Stomach (tissue), 9 donors: ENCODE data around the gene ABTB2. TPM values are rescaled to one million over a fixed set of nuclear protein-coding genes. Genes with fewer than 3 reads are reported as not detected.

Experiments
- DNase-seq, 2 donors: peaks; one replicate each; pipeline versions ENCODE4 v3.0.0 to v3.0.0-alpha.2; 2013 to 2019
- H3K27ac ChIP-seq, 5 donors: fragments of 200-600 bp in 4 of 5; sonication (generic) in 4 of 5; one replicate each; pipeline ENCODE4 v1.5.1; 2013 to 2019; ENCODE audit warnings: mild to moderate bottlenecking in 1 of 5, moderate library complexity in 1 of 5
- H3K27me3 ChIP-seq, 3 donors: fragments of 200-600 bp; sonication (generic); one replicate each; pipeline ENCODE4 v1.5.1; 2017 to 2019; ENCODE audit warnings: mixed run types in 1 of 3
- H3K36me3 ChIP-seq, 4 donors: fragments of 200-600 bp; sonication (generic); 1 replicate in 3 of 4; 2 replicates in 1 of 4; pipeline ENCODE4 v1.5.1; 2016 to 2019
- H3K4me1 ChIP-seq, 4 donors: fragments of 200-600 bp; sonication (generic); one replicate each; pipeline ENCODE4 v1.5.1; 2016 to 2019
- H3K4me3 ChIP-seq, 4 donors: fragments of 200-600 bp; sonication (generic) in 3 of 4; one replicate each; pipeline ENCODE4 v1.5.1; 2016 to 2019; ENCODE audit warnings: mild to moderate bottlenecking in 1 of 4
- H3K9me3 ChIP-seq, 4 donors: fragments of 200-600 bp; sonication (generic); one replicate each; pipeline ENCODE4 v1.5.1; 2016 to 2019
- EP300 ChIP-seq: sonication (generic); formaldehyde crosslinking; IDR thresholded peaks from one replicate; pipeline ENCODE4 v1.6.1; 2017; ENCODE audit warnings: antibody characterized with exemption
- POLR2A ChIP-seq, 4 donors: fragments of 450-650 bp; IDR thresholded peaks; one replicate each; pipeline ENCODE4 v1.6.1; 2016; ENCODE audit warnings: antibody characterized with exemption in 4 of 4, control low read depth in 2 of 4, mild to moderate bottlenecking in 1 of 4, moderate library complexity in 1 of 4
- POLR2AphosphoS5 ChIP-seq, 3 donors: sonication (generic); formaldehyde crosslinking; IDR thresholded peaks; one replicate each; pipeline ENCODE4 v1.6.1; 2016; ENCODE audit warnings: antibody characterized with exemption in 3 of 3
- WGBS, 5 donors: extraction: QIAGEN DNeasy Blood & Tissue Kit in 3 of 5; methylation state at CpG; one replicate each; pipeline versions ENCODE4 v1.1.5 to v1.1.7; 2013 to 2018; 5-methylcytosine and 5-hydroxymethylcytosine counted together
- intact Hi-C: fragments of 100-400 bp; cut with DNase I; formaldehyde crosslinking; loops from one replicate; pipeline ENCODE4 v1.15.1; 2023; ENCODE audit warnings: low total_unique reads
- polyA plus RNA-seq, 3 donors: library from polyadenylated mRNA; stranded (reverse); fragments of 200-250 nt; gene quantifications; one replicate each; pipeline ENCODE4 v1.2.3, GENCODE V29; 2013
- total RNA-seq, 5 donors: library from RNA; depleted of rRNA; stranded (reverse); fragments of >200 nt; gene quantifications; one replicate each; pipeline versions ENCODE4 v1.1.0 to v1.2.3, GENCODE V29; 2014 to 2016
- TF ChIP-seq, protein P1 (sequence below), 7 experiments: fragments of 450-650 bp in 4 of 7; fragments of 200-600 bp in 3 of 7; sonication (generic) in 3 of 7; IDR thresholded peaks; one replicate each; pipeline ENCODE4 v1.5.1; 2016 to 2019; ENCODE audit warnings: antibody characterized with exemption in 7 of 7, control low read depth in 2 of 7, mild to moderate bottlenecking in 1 of 7
- donor health status: healthy with polysubstance abuse.
- donor health status: Bipolar disorder and iron deficiency.
- donor health status: healthy.

ABTB2 gene
- total and polyA plus RNA-seq, 8 donors = 0.58 to 12.7 (median 2.2) TPM

DNA sequence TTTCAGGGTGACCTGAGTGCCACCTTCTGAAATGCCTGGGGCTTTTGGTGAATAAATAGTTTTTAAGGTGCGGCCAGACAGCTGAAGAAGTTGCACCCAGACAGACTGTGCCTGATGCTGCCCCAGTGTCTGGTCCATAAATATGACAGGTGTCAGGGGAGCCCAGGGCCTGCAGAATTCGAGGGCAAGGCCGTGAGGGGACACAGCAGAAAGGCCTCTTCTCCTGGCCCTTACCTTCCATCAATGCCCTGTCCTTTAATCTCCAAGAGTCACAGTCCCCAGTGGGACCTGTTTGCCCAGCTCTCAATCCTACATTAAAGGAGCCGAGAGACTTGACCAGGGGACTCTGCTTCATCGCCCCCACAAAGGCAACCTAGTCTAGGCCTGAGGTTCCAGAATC, 206.6 kb downstream of the ABTB2 start:
- no peak for DNase-seq
- no peaks in the 10 kb centered on the region for H3K27me3 ChIP-seq
- no peak overlapping the region for H3K4me3 ChIP-seq
- no peaks in the 10 kb centered on the region for H3K9me3 ChIP-seq
- peaks cover 22 to 83% (median 75%) of the 10 kb centered on the region in 4 donors for H3K36me3 ChIP-seq
- no peak overlapping the region for H3K27ac ChIP-seq
- intact Hi-C loops = no loop called here
- peaks cover 6 to 23% (median 19%) of the 10 kb centered on the region in 4 donors for H3K4me1 ChIP-seq
- TF ChIP-seq POLR2AphosphoS5 (IDR thresholded peaks at IDR 0.05) (no peak), POLR2A (IDR thresholded peaks at IDR 0.05) (no peak), EP300 (no peak)
- TF ChIP-seq, protein P1, sequence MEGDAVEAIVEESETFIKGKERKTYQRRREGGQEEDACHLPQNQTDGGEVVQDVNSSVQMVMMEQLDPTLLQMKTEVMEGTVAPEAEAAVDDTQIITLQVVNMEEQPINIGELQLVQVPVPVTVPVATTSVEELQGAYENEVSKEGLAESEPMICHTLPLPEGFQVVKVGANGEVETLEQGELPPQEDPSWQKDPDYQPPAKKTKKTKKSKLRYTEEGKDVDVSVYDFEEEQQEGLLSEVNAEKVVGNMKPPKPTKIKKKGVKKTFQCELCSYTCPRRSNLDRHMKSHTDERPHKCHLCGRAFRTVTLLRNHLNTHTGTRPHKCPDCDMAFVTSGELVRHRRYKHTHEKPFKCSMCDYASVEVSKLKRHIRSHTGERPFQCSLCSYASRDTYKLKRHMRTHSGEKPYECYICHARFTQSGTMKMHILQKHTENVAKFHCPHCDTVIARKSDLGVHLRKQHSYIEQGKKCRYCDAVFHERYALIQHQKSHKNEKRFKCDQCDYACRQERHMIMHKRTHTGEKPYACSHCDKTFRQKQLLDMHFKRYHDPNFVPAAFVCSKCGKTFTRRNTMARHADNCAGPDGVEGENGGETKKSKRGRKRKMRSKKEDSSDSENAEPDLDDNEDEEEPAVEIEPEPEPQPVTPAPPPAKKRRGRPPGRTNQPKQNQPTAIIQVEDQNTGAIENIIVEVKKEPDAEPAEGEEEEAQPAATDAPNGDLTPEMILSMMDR (IDR thresholded peaks at IDR 0.05) = no peak
- 94 to 98% (median 97%) methylated on average over 5 of the region's 5 CpGs for WGBS, 5 donors

DNA sequence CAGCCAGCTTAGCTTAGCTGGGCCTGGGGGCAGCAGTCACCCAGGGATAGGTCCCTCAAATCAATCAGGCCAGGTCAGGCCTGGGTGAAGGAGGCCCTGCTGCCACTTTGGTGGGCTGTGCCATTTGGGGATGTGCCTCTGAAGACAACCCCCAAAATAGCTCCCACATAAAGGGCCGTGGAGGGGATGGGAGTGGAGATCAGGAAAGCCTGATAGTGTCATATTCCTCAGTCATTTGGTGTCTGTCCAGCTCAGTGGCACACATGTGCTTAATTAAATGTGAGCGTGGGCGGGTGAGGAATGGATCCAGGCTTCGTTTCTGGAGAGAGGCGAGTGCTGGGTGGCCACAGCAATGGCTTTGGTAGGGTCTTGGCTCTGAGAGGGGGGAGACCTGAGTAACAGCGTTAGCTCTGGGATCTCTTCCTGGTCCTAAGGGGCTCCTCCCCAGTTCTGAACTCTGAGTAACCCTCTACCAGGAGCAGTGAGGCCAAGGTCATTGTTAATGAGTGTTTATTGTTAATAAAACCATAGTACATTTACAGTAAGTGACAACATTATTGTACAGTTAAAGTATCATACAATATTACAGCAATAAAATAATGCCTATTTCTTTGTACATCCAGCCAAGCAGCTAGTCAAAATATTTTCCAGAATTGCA, 207.2 kb downstream of the ABTB2 start:
- no peak overlapping the region for H3K4me3 ChIP-seq
- peaks cover 2 to 18% (median 15%) of the 10 kb centered on the region in 4 donors for H3K4me1 ChIP-seq
- H3K9me3 ChIP-seq = no peaks in the 10 kb centered on the region
- intact Hi-C loops = no loop called here
- peak in 1 of 2 donors; percentile 25 for DNase-seq
- WGBS, 5 donors = 74 to 82% (median 78%) methylated on average over 6 of the region's 6 CpGs
- peaks cover 28 to 89% (median 78%) of the 10 kb centered on the region in 4 donors for H3K36me3 ChIP-seq
- no peaks in the 10 kb centered on the region for H3K27me3 ChIP-seq
- TF ChIP-seq POLR2AphosphoS5 (IDR thresholded peaks at IDR 0.05) (no peak), POLR2A (IDR thresholded peaks at IDR 0.05) (no peak)
- TF ChIP-seq, protein P1 (IDR thresholded peaks at IDR 0.05) = no peak
- no peak overlapping the region for H3K27ac ChIP-seq

DNA sequence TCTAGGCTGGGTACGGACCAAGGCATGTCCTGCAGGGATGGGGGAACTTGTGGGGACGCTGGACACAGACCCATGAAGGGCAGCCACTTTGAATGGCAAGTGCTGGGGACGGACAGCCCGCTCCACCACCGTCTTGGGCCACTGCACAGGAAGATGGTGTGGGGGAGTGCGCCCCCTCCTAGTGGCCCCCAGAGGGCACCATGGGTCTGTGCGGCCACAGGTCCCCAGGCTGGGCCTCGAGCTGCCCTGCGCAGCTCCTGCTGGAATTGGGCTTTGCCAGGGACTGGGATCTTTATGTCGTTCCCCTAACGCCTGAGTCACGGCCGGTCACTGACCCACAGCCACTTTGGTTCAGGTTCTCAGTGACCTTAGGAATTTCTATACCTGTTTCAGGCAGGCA, 208.0 kb downstream of the ABTB2 start:
- Histone ChIP-seq H3K9me3 (no peaks in the 10 kb centered on the region), H3K27me3 (no peaks in the 10 kb centered on the region), H3K36me3 (peaks cover 35 to 97% (median 86%) of the 10 kb centered on the region in 4 donors), H3K27ac (no peak overlapping the region), H3K4me1 (peaks cover 0 to 9% (median 7%) of the 10 kb centered on the region in 4 donors), H3K4me3 (no peak overlapping the region)
- DNase-seq = peak in 1 of 2 donors; percentile 30
- intact Hi-C loops = no loop called here
- TF ChIP-seq EP300 = no peak
- 80 to 84% (median 83%) methylated on average over 6 to 13 of the region's 13 CpGs for WGBS, 5 donors

DNA sequence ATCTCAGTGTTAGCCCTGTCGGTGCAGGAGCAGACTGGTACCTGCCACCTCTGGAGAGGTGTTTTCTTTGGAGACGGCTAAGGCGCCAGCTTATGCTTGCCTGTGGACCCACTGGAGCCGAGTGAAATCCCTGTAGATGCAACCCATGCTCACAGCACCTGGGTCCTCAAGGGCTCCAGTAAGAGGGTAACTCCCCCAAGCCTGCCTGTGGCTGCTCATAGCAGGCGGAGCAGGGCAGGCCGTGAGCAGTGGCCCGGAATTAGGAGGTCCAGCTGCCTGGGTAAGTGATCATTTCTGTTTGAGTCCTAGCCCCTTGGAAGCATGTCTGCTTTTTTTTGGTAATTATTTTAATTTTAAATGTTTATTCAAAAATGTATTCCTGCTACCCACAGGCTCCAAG, 208.5 kb downstream of the ABTB2 start:
- H3K36me3 ChIP-seq = peaks cover 39 to 100% (median 91%) of the 10 kb centered on the region in 4 donors

More for the DNA sequence above, 208.5 kb downstream of the ABTB2 start:
- Histone ChIP-seq H3K4me1 (peaks cover 0 to 4% (median 2%) of the 10 kb centered on the region in 4 donors), H3K27me3 (no peaks in the 10 kb centered on the region), H3K9me3 (no peaks in the 10 kb centered on the region), H3K27ac (no peak overlapping the region), H3K4me3 (no peak overlapping the region)
- WGBS, 5 donors = 84 to 97% (median 95%) methylated on average over 7 of the region's 7 CpGs
- DNase-seq = no peak
- intact Hi-C loops = no loop called here
- TF ChIP-seq POLR2A (IDR thresholded peaks at IDR 0.05) (no peak), EP300 (no peak), POLR2AphosphoS5 (IDR thresholded peaks at IDR 0.05) (no peak)
- TF ChIP-seq, protein P1 (IDR thresholded peaks at IDR 0.05) = no peak
